Measurements from ENCODE around the gene FBXW5. TPM values are rescaled to one million over a fixed set of nuclear protein-coding genes. Genes with fewer than 3 reads are reported as not detected.

FBXW5 gene
- total RNA-seq, 1 experiment from 2014 or later = 62.2 TPM

DNA sequence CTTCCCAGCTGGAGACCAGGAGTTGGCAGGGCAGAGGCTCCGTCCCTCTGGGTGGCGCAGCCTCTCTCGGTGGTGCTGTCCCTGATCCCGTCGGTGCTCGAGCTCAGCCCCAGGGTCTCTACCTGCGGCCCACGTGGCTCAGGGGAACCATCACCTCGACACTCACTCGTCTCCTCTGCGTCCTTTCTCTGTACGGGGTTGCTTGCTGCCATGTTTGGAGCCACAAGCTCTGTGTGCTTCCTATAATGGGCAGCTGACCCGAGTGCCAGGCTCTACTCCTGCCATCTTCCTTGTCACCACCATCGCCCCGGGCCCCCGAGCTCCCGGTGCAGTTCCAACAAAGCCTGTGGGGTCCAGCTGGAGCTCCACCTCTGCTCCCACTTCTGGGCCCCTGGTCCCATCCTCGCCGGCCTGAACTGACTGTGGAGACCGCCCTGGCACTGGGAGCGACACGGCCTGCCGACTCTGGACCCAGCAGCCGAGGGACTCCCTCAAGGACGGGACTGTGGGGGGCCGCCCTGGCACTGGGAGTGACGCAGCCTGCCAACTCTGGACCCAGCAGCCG is 5.0 kb downstream of the FBXW5 start:
- no peaks in the 10 kb centered on the region for H3K9me3 ChIP-seq (ENCODE audit: control insufficient read depth, low read depth, low read length)
- WGBS (ENCODE audit: extremely low coverage, insufficient read length, low lambda C conversion rate) = no CpG with 5 or more reads among the region's 28 CpGs
- H3K4me3 Mint-ChIP-seq = no peak overlapping the region
- peak overlapping the region in 2 of 3 experiments; percentile 34 to 49; a peak in 4 of 7 replicates for H3K27ac Mint-ChIP-seq
- no peak overlapping the region for H2BK12ac ChIP-seq (ENCODE audit: insufficient read length, low read depth, low read length)
- H3K9me3 Mint-ChIP-seq = no peaks in the 10 kb centered on the region
- H4K8ac ChIP-seq (replicated peaks; ENCODE audit: insufficient read length, low read depth, low read length) = no peak overlapping the region
- H3K79me1 ChIP-seq (ENCODE audit: insufficient read depth, low read depth, low read length, poor library complexity, severe bottlenecking) = no peaks in the 10 kb centered on the region
- H2BK15ac ChIP-seq (ENCODE audit: low read depth, low read length) = no peak overlapping the region
- no peak overlapping the region for H3T11ph ChIP-seq (ENCODE audit: low read length)
- H2BK120ac ChIP-seq (ENCODE audit: low read depth, low read length, poor library complexity, severe bottlenecking) = no peak overlapping the region
- H3K23ac ChIP-seq (ENCODE audit: insufficient read length, low read depth, low read length) = no peak overlapping the region
- H4K91ac ChIP-seq (ENCODE audit: insufficient read length, low read depth, low read length) = no peak overlapping the region
- H3K79me2 ChIP-seq (ENCODE audit: insufficient read depth, low read length) = no peaks in the 10 kb centered on the region
- H3K4me1 ChIP-seq (ENCODE audit: insufficient read depth, low read length) = no peaks in the 10 kb centered on the region
- no peak overlapping the region for H2AFZ ChIP-seq (ENCODE audit: low read length)
- H3K27me3 Mint-ChIP-seq (ENCODE audit: low read depth) = peaks cover 3% of the 10 kb centered on the region; the same call in 1 of the 2 replicates
- no peak overlapping the region for H3K9ac ChIP-seq (ENCODE audit: extremely low read depth, insufficient read length, low read length)
- TF ChIP-seq, protein P1, sequence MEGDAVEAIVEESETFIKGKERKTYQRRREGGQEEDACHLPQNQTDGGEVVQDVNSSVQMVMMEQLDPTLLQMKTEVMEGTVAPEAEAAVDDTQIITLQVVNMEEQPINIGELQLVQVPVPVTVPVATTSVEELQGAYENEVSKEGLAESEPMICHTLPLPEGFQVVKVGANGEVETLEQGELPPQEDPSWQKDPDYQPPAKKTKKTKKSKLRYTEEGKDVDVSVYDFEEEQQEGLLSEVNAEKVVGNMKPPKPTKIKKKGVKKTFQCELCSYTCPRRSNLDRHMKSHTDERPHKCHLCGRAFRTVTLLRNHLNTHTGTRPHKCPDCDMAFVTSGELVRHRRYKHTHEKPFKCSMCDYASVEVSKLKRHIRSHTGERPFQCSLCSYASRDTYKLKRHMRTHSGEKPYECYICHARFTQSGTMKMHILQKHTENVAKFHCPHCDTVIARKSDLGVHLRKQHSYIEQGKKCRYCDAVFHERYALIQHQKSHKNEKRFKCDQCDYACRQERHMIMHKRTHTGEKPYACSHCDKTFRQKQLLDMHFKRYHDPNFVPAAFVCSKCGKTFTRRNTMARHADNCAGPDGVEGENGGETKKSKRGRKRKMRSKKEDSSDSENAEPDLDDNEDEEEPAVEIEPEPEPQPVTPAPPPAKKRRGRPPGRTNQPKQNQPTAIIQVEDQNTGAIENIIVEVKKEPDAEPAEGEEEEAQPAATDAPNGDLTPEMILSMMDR (conservative IDR thresholded peaks at IDR 0.05) = no peak
- H3K36me3 Mint-ChIP-seq (ENCODE audit: insufficient read depth in 1 of 3, low read depth in 3 of 3) = peaks cover 6 to 64% (median 41%) of the 10 kb centered on the region in 3 experiments; a peak in 5 of 7 replicates
- no peak overlapping the region for H2BK5ac ChIP-seq (ENCODE audit: insufficient read length, low read length)
- H2AK5ac ChIP-seq (ENCODE audit: insufficient read length, low read length) = no peak overlapping the region
- H3K4ac ChIP-seq (ENCODE audit: low read depth, low read length) = no peak overlapping the region
- no peak overlapping the region for H2BK20ac ChIP-seq (ENCODE audit: low read depth, low read length, poor library complexity, severe bottlenecking)
- H3K4me2 ChIP-seq (ENCODE audit: insufficient read depth, insufficient read length, low read length) = no peak overlapping the region
- no peak overlapping the region for H3K56ac ChIP-seq (ENCODE audit: insufficient read length, low read depth, low read length)
- H3K27ac ChIP-seq (ENCODE audit: insufficient read length, low read depth, low read length) = no peak overlapping the region
- H3K23me2 ChIP-seq (ENCODE audit: insufficient read length, low read depth, low read length, poor library complexity, severe bottlenecking) = peaks cover 3% of the 10 kb centered on the region
- H3K14ac ChIP-seq (ENCODE audit: insufficient read depth, low read length) = no peak overlapping the region
- no peak overlapping the region for H4K5ac ChIP-seq (ENCODE audit: insufficient read length, low read depth, low read length)
- H3K27me3 ChIP-seq (ENCODE audit: insufficient read depth, low read length) = no peaks in the 10 kb centered on the region
- H3K18ac ChIP-seq (ENCODE audit: insufficient read length, low read depth, low read length) = no peak overlapping the region
- no peak for DNase-seq
- peaks cover 5 to 7% of the 10 kb centered on the region in 2 experiments for H3K4me1 Mint-ChIP-seq
- no peaks in the 10 kb centered on the region for H4K20me1 ChIP-seq (ENCODE audit: control insufficient read depth, insufficient read depth, insufficient read length)
